K562 (cell line): Measurements from ENCODE around the gene GJB6. TPM values are rescaled to one million over a fixed set of nuclear protein-coding genes. Genes with fewer than 3 reads are reported as not detected.

Experiments used
- ATAC-seq: fragments of 200-7000 bp; cut with Tn5 transposase; 3 replicates; pipeline ENCODE4 v1.9.1; 2020; ENCODE audit warnings: moderate library complexity
- BruUV-seq: library from RNA; stranded (reverse); fragments of 400-500 nt; replicated peaks from 2 replicates; lab custom pipeline; 2021; lab: Mats Ljungman, UMichigan
- CTCF ChIA-PET: fragments of 300-600 bp; formaldehyde crosslinking; extraction: SDS; loops from one replicate; lab custom pipeline; 2021; ENCODE audit warnings: low intra/inter-chr PET ratio; lab: Yijun Ruan, JAX
- POLR2A ChIA-PET: fragments of 300-600, 350-650 bp; sonication (Branson Sonifier 250); formaldehyde crosslinking; extraction: SDS; loops from one replicate; lab custom pipeline; 2021; ENCODE audit warnings: antibody characterized with exemption, inconsistent platforms; lab: Yijun Ruan, JAX
- DNase-seq, 4 experiments: peaks; one replicate each; pipeline versions ENCODE4 v3.0.0 to v3.0.0-alpha.2; 2011 to 2018; ENCODE audit warnings: low spot score in 3 of 4, mixed read lengths in 3 of 4; ENCODE audit errors: extremely low read depth in 1 of 4
- FAIRE-seq: peaks from 2 replicates; lab custom pipeline; 2011; peaks lifted over from hg19 to GRCh38; lab: Jason Lieb, UNC
- H2AFZ ChIP-seq: 2 replicates; pipeline ENCODE4 v1.6.0; 2011; ENCODE audit warnings: low read depth, low read length, control low read depth, inconsistent platforms
- H3K27ac ChIP-seq: fragments of 200-600 bp; 3 replicates; pipeline ENCODE4 v1.8.0; 2011; ENCODE audit warnings: low read depth, mild to moderate bottlenecking, control low read depth, inconsistent platforms, low read length, moderate library complexity, mixed read lengths; ENCODE audit errors: extremely low read depth
- H3K27me3 ChIP-seq, 2 experiments: fragments of 300-600 bp in 1 of 2; 2 replicates in 1 of 2; 3 replicates in 1 of 2; pipeline versions ENCODE4 v1.6.0 to v1.8.0; 2011; ENCODE audit warnings: inconsistent platforms in 2 of 2, low read length in 2 of 2, mild to moderate bottlenecking in 1 of 2, mixed read lengths in 1 of 2, moderate library complexity in 1 of 2; ENCODE audit not compliant: control insufficient read depth in 2 of 2, insufficient read depth in 2 of 2
- H3K36me3 ChIP-seq: fragments of 300-600 bp; 3 replicates; pipeline ENCODE4 v1.8.0; 2011; ENCODE audit warnings: mild to moderate bottlenecking, low read length, inconsistent platforms; ENCODE audit not compliant: control insufficient read depth, insufficient read depth
- H3K4me1 ChIP-seq, 2 experiments: fragments of 200-600 bp in 1 of 2; replicated peaks in 1 of 2; 2 replicates in 1 of 2; 3 replicates in 1 of 2; pipeline versions ENCODE4 v1.5.1 to v1.8.0; 2011; ENCODE audit warnings: inconsistent platforms in 2 of 2, low read length in 2 of 2, mild to moderate bottlenecking in 1 of 2, mixed read lengths in 1 of 2, moderate library complexity in 1 of 2; ENCODE audit not compliant: control insufficient read depth in 2 of 2, insufficient read depth in 2 of 2
- H3K4me2 ChIP-seq: 2 replicates; pipeline ENCODE4 v1.6.1; 2011; ENCODE audit warnings: low read length, control low read depth, inconsistent platforms, mixed read lengths; ENCODE audit not compliant: insufficient read depth
- H3K4me3 ChIP-seq: fragments of 200-600 bp; sonication (generic), shearing (Covaris generic); 2 replicates; pipeline ENCODE4 v1.5.1; 2016; ENCODE audit warnings: control low read depth, inconsistent platforms
- H3K79me2 ChIP-seq: fragments of 200-600 bp; 3 replicates; pipeline ENCODE4 v1.8.0; 2011; ENCODE audit warnings: low read length, inconsistent platforms; ENCODE audit not compliant: control insufficient read depth, insufficient read depth
- H3K9ac ChIP-seq, 2 experiments: 2 replicates each; pipeline versions ENCODE4 v1.6.0 to v1.6.1; 2011; ENCODE audit warnings: low read depth in 2 of 2, low read length in 2 of 2, control low read depth in 1 of 2, inconsistent platforms in 1 of 2, mild to moderate bottlenecking in 1 of 2, mixed read lengths in 1 of 2; ENCODE audit not compliant: insufficient read depth in 1 of 2
- H3K9me1 ChIP-seq: one replicate; pipeline ENCODE4 v1.6.0; 2011; ENCODE audit warnings: inconsistent platforms, mild to moderate bottlenecking, low read length, moderate library complexity; ENCODE audit not compliant: control insufficient read depth, insufficient read depth
- H3K9me3 ChIP-seq: replicated peaks from 2 replicates; pipeline ENCODE4 v1.5.1; 2011; ENCODE audit warnings: low read depth, low read length, inconsistent platforms; ENCODE audit not compliant: control insufficient read depth, insufficient read depth
- H4K20me1 ChIP-seq: replicated peaks from 2 replicates; pipeline ENCODE4 v1.6.1; 2011; ENCODE audit warnings: low read length, inconsistent platforms, mixed read lengths; ENCODE audit not compliant: control insufficient read depth, insufficient read depth
- E2F3 ChIP-seq: fragments of 250-450 bp; sonication (Bioruptor Pico); IDR thresholded peaks from 2 replicates; pipeline ENCODE4 v1.4.0; 2020; ENCODE audit warnings: mild to moderate bottlenecking
- KDM2B ChIP-seq: fragments of 250-450 bp; sonication (Bioruptor Pico); IDR thresholded peaks from 2 replicates; pipeline ENCODE4 v1.8.0; 2021; ENCODE audit warnings: mild to moderate bottlenecking, moderate library complexity
- WGBS: fragments of 100-300 bp; shearing (Covaris generic); methylation state at CpG from one replicate; pipeline ENCODE4 v1.1.6; 2016; ENCODE audit warnings: low coverage, mixed read lengths; ENCODE audit not compliant: insufficient coverage; ENCODE audit errors: missing lambda C conversion rate; 5-methylcytosine and 5-hydroxymethylcytosine counted together
- in situ Hi-C: fragments of 300-500 bp; cut with MboI; formaldehyde crosslinking; loops from 4 replicates; pipeline ENCODE4 v1.15.0; 2018; ENCODE audit warnings: inconsistent platforms, mixed read lengths
- intact Hi-C: fragments of 100-400 bp; cut with micrococcal nuclease; formaldehyde crosslinking; loops from 2 replicates; pipeline ENCODE4 v1.14.2; 2022
- polyA plus RNA-seq, 8 experiments: library from polyadenylated mRNA; depleted of rRNA in 4 of 8; stranded (reverse) in 5 of 8; unstranded in 3 of 8; fragments of >200 nt; fragmentation: Nextera tagmentation in 2 of 8; fragmentation: Illumina TruSeq in 1 of 8; extraction: Ambion mirVana in 2 of 8; extraction: Trizol in 1 of 8; gene quantifications; 2 replicates each; pipeline versions ENCODE4 v1.2.1 to v1.2.3, GENCODE V29; 2011 to 2014; ENCODE audit warnings: inconsistent platforms in 1 of 8, missing spikeins in 1 of 8
- total RNA-seq, 7 experiments: library from RNA; depleted of rRNA in 6 of 7; stranded (reverse); fragments of >200 nt in 6 of 7; fragmentation: Illumina TruSeq in 2 of 7; extraction: Trizol in 2 of 7; gene quantifications; 2 replicates each; pipeline versions ENCODE4 v1.2.1 to v1.2.3, GENCODE V29; 2011 to 2021; ENCODE audit warnings: low replicate concordance in 1 of 7
- TF ChIP-seq, protein P1 (sequence below): sonication (generic); formaldehyde crosslinking; IDR thresholded peaks from 2 replicates; pipeline ENCODE4 v1.8.0; 2022; ENCODE audit warnings: mild to moderate bottlenecking, low read depth, missing genetic modification reagents

The GJB6 gene
- total and polyA plus RNA-seq, 9 of the 15 experiments (the other 6 are each of a cell fraction or from before 2014, with no cell fraction given): not detected

DNA sequence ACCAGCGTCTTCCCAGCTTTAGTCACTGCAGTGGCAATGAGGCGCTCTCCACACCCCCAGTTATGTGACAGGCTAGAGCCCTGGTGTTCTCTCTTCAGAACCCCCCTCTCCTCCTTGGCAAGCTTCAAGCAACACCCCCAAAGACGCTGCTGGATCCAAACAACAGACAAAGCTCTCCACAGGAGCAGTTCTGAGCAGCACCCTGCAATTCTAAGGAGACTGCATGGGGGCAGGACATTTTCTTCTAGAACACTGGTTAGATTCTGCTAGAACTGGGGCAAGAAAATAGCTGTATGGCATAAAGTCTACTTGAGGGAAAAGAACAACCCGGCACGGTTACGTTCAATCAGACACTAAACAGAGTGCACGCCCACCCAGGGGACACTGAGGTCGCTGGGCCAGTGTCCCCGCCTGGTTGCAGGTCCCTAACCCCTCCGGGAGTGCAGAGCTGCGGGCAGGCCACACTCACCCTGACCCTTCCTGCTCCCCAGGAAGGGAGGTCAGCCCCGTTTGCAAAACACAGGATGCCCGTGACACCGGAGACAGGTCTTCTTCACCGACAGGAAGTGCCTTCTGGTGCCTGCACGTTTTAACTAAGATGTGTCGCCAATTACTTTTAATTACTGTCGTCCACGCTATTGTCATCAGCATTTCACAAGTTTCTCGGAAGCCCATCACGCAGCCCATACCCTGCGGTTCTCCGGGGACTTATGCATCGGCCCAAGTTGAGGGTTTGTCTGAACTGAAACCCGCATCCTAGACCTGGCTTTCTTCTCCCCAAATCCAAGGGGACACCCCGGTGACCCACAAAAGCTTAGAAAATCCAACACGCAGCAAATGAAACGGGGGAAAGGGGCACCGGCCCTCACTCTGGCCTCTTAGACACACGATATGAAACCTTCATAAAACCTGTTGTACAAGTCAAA is 943 bp downstream of the GJB6 start:
- H3K79me2 ChIP-seq: no peaks in the 10 kb centered on the region
- H3K4me1 ChIP-seq: no peaks in the 10 kb centered on the region; a peak in 1 of 5 replicates
- intact Hi-C loops (no loop called here), in situ Hi-C loops (no loop called here)
- FAIRE-seq: no peak
- no peaks in the 10 kb centered on the region for H3K9me3 ChIP-seq
- ChIA-PET POLR2A (no interaction called here), CTCF (no interaction called here)
- whole genome bisulfite sequencing: 3% methylated on average over 28 of the region's 30 CpGs
- H3K27ac ChIP-seq: no peak overlapping the region
- peaks cover 4 to 30% of the 10 kb centered on the region in 2 experiments; a peak in 3 of 5 replicates for H3K27me3 ChIP-seq
- TF ChIP-seq, protein P1, sequence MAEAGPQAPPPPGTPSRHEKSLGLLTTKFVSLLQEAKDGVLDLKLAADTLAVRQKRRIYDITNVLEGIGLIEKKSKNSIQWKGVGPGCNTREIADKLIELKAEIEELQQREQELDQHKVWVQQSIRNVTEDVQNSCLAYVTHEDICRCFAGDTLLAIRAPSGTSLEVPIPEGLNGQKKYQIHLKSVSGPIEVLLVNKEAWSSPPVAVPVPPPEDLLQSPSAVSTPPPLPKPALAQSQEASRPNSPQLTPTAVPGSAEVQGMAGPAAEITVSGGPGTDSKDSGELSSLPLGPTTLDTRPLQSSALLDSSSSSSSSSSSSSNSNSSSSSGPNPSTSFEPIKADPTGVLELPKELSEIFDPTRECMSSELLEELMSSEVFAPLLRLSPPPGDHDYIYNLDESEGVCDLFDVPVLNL (CRISPR knock-in tag): no peak
- TF ChIP-seq KDM2B (CRISPR knock-in tag) (no peak), E2F3 (CRISPR knock-in tag) (no peak)
- BruUV-seq: no TSS peak
- no peak overlapping the region for H3K9ac ChIP-seq
- H3K9me1 ChIP-seq: no peaks in the 10 kb centered on the region
- no peak overlapping the region for H2AFZ ChIP-seq
- no peaks in the 10 kb centered on the region for H3K36me3 ChIP-seq
- H4K20me1 ChIP-seq: no peaks in the 10 kb centered on the region
- no peak overlapping the region for H3K4me3 ChIP-seq
- no peak for DNase-seq
- no peak for ATAC-seq
- H3K4me2 ChIP-seq: no peak overlapping the region
